Measurements from ENCODE around the gene ADIPOQ.

GRCh38 chr3:186826976-186827857 lies 15.3 kb upstream of the ADIPOQ start:
- TF ChIP-seq POLR2A (IDR thresholded peaks at IDR 0.05), result no peak
- TF ChIP-seq, protein P1, sequence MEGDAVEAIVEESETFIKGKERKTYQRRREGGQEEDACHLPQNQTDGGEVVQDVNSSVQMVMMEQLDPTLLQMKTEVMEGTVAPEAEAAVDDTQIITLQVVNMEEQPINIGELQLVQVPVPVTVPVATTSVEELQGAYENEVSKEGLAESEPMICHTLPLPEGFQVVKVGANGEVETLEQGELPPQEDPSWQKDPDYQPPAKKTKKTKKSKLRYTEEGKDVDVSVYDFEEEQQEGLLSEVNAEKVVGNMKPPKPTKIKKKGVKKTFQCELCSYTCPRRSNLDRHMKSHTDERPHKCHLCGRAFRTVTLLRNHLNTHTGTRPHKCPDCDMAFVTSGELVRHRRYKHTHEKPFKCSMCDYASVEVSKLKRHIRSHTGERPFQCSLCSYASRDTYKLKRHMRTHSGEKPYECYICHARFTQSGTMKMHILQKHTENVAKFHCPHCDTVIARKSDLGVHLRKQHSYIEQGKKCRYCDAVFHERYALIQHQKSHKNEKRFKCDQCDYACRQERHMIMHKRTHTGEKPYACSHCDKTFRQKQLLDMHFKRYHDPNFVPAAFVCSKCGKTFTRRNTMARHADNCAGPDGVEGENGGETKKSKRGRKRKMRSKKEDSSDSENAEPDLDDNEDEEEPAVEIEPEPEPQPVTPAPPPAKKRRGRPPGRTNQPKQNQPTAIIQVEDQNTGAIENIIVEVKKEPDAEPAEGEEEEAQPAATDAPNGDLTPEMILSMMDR (IDR thresholded peaks at IDR 0.05), result no peak

Measured in Peyer's patch (tissue), 4 donors.